Measurements from ENCODE around the gene XRN2. TPM values are rescaled to one million over a fixed set of nuclear protein-coding genes. Genes with fewer than 3 reads are reported as not detected.
"Not testable (repeated sequence)": the region's sequence is repeated elsewhere in the genome, so short reads cannot be mapped to it uniquely, and the experiment has no call there.

The XRN2 gene
- total RNA-seq, 1 experiment from 2014 or later: 97.8 TPM

DNA sequence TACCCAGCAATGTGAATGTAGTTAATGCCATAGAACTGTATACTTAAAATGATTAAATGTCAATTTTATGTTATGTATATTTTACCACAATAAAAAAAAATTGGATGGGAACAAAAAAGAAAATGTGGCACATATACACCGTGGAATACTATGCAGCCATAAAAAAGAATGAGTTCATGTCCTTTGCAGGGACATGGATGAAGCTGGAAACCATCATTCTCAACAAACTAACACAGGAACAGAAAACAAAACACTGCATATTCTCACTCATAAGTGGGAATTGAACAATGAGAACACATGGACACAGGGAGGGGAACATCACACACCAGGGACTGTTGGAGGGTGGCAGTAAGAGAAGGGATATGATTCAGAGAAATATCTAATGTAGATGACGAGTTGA is 116.0 kb downstream of the XRN2 start:
- not testable (repeated sequence) for DNase-seq (ENCODE audit: extremely low read depth, low read depth)

DNA sequence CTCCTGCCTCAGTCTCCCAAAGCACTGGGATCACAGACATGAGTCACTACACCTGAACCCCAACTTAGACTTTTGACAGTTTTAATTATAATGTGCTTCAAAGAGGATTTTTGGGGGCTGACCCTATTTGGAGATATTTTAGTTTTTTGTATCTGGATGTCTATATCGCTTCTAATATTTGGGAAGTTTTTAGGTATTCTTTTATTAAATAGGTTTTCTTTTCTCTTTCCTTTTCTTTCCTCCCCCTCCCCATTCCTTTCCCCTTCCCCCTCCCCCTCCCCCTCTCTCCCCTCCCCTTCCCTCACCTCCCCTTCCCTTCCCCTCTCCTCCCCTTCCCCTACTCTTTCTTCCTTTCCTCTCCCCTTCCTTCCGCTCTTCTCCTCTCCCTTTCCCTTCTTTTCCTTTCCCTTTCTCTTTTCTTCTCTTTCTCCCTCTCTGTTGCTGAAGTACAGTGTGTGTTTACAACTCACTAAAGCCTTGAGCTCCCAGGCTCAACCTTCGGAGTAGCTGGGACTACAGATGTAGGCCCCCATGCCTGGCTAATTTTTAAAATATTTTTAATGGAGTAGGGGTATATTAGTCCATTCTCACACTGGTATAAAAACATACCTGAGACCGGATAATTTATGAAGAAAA is 118.6 kb downstream of the XRN2 start:
- DNase-seq (ENCODE audit: extremely low read depth, low read depth): no peak

DNA sequence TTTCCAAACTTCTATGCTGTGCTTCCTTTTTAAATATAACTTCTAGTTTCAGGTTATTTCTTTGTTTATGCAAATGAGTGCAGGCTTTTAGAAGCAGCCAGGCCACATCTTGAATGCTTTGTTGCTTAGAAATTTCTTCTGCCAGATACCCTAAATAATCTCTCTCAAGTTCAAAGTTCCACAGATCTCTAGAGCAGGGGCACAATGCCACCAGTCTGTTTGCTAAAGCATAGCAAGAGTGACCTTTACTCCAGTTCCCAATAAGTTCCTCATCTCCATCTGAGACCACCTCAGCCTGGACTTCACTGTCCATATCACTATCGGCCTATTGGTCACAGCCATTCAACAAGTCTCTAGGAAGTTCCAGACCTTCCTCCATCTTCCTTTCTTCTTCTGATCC is 120.6 kb downstream of the XRN2 start:
- DNase-seq (ENCODE audit: extremely low read depth, low read depth): not testable (repeated sequence)

DNA sequence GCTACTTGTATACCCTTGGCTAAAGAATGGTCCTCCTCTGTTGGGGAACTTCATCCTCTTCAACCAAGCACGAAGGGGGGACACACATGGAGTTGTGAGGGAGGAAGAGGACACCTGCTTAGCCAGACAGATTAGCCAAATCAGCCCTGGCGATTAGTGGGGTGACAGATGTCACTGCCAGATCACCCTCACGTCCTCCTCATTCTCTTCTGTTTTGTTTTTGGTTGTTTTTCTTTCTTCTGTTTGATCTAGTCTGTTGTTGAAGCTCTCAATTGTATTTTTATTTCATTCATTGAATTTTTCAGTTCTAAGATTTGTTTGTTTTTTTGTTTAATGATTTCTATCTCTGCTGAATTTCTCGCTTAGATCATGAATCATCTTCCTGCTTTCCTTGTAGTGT is 121.7 kb downstream of the XRN2 start:
- DNase-seq (ENCODE audit: extremely low read depth, low read depth): no peak

DNA sequence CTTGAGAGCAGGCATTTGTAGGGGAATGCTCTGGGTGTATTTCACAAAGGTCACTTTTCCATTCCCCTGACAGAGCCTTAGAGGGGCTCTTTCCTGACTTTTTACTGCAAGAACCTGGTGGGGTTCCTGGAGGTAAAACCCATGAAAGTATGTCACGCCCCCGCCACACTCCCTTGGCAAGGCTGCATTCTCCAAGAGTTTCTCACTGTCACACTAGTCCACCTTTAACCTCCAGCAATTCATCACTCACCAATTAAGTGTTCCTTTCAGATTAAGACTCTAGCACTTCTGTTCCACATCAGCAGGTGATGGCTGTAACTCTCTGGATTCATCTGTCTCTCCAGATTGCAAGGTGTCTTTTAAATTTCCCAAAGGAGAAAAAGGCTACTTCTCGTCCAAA is 126.9 kb downstream of the XRN2 start:
- no peak for DNase-seq (ENCODE audit: extremely low read depth, low read depth)

DNA sequence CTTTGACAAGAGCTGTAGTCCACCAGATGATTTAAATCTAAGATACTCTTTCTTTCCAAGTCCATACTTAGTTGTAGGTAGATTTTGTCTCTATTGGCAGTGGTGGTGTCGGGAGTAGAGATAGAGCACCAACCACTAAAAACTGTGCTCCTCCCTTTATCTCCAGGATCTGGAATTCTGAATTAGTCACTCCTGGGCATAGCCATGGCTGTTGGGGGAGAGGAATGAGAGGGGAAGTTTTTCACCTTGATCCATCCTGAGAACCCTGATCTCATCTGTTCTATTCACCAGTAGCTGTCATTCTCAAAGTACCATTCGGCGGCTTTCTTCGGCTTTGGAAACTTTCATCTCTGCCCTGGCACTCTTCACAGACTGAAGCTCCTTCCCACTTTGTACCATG is 129.8 kb downstream of the XRN2 start:
- DNase-seq (ENCODE audit: extremely low read depth, low read depth): no peak

DNA sequence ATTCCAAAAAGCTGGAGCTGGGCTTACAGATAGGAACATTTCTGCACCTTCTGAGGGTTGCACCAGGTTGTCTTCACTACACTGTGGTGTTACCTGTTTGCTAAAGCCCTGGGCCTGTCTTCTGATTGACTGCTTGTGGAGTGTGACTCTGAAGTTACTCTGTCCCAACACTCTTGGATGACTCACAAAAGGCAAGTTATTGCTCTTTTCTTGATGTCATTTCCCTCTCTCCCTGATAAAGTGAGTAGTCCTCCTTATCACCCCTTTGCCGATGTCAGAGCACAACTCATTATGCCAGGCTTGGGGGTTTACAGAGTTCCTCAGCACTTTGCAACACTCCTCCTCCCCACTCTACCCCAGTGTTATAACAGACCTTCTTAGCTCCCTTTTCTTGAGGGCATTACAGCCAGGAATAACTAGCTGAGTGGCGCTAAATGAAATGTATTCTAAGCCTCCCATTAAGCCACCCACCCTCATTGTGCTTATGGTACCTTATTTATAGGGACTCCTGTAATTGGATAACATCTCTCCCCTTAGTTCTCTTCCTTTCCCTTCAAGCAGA is 130.3 kb downstream of the XRN2 start:
- no peak for DNase-seq (ENCODE audit: extremely low read depth, low read depth)

DNA sequence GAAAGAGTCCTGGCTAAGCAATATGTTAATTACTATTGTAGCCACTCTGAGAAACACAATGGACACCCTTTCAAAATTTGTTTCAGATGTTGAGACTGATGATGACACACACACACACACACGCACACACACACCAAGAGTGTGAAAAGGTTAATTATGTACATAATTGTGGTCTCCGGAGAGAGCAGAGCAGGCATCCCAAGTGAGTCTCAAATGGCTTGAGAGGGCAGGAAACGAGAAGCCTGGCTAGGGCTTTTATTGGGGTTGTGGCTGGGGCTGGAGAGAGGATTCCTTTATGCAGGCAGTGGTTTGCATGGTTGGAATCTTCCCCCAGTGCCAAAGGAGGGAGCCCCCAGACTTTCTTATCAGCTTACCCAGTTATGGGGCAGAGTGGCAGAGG is 132.4 kb downstream of the XRN2 start:
- no peak for DNase-seq (ENCODE audit: extremely low read depth, low read depth)

DNA sequence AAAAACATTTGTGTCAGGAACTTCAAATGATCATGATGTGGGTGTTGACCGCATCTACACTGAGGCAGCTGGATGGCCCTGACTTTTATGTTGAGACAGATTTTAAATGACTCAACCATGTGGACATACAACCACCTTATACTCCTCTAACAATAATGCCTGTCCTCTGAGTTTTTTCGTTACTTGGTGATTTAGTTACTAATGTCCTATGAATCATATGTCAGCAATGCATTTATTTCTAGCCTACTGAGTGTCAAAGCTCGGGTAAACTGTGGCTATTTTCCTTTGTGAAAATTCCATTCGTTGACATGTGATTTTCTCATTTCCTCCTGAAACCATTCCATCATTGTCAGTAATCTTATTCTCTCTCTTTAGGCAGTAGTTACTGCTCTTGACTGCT is 133.1 kb downstream of the XRN2 start:
- DNase-seq (ENCODE audit: extremely low read depth, low read depth): peak; percentile 17

DNA sequence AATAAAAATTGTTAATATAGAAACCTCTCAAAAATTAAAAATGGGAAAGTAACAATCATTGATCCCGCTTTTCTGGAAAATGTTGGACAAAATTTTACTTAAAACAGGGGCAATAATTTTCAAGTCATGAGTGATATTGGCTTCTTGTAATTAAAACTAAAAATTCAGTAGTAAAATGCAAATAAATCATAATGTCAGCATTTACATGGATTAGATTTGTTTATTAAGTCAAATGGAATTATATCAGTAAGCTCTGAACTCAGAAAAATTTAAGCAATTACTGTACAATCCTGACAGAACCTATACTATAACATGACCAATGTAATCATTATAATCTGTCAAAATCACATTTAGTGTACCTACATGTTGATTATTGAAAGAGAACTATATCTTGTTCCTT is 134.1 kb downstream of the XRN2 start:
- DNase-seq (ENCODE audit: extremely low read depth, low read depth): no peak

DNA sequence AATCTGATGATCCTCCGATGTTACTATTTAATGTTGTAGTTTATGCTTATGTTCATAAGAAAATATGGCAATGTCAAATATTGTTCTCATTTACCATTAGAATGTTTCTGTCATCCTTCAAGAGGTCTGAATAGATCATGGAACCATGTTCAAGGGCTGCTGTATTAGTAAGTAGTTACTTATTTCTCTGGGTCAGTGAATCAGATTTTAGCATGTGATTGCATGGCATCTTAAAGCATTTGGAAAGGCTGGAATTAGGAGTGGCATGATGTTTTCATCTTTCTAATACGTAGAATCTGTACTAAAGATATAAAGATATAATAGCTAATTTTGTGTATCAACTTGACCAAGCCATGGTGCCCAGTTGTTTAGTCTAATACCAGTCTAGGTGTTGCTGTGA is 134.7 kb downstream of the XRN2 start:
- no peak for DNase-seq (ENCODE audit: extremely low read depth, low read depth)

Small RNA genes lying within 50 kb of the gene (small RNA-seq; reads per million reads assigned to genes)
- gene RN7SKP140: 0 reads per million in 2 experiments

Other genes with a start within 250 kb of the XRN2 start
- gene LINC00237, start 197.0 kb upstream of the XRN2 start, total RNA-seq (2014; rRNA removed; shearing (Covaris generic)): not detected in 2 replicates
- 15.7 and 17.6 TPM in 2 replicates for gene KIZ, start 177.2 kb upstream of the XRN2 start, total RNA-seq (2014; rRNA removed; shearing (Covaris generic))
- gene NKX2-4, start 94.2 kb downstream of the XRN2 start, total RNA-seq (2014; rRNA removed; shearing (Covaris generic)): not detected in 2 replicates
- gene NKX2-2, start 210.7 kb downstream of the XRN2 start, total RNA-seq (2014; rRNA removed; shearing (Covaris generic)): not detected in 2 replicates

Measured in NCI-H460 (cell line).